HG02970 (cell line): ENCODE data around the gene SYCP3.

ENCODE experiments used
- ATAC-seq: cut with Tn5 transposase; IDR thresholded peaks from one replicate; pipeline ENCODE4 v1.9.1; 2021; ENCODE audit warnings: mild to moderate bottlenecking, moderate library complexity, moderate number of reproducible peaks; ENCODE audit not compliant: unreplicated experiment, low FRiP score

The SYCP3 gene

DNA sequence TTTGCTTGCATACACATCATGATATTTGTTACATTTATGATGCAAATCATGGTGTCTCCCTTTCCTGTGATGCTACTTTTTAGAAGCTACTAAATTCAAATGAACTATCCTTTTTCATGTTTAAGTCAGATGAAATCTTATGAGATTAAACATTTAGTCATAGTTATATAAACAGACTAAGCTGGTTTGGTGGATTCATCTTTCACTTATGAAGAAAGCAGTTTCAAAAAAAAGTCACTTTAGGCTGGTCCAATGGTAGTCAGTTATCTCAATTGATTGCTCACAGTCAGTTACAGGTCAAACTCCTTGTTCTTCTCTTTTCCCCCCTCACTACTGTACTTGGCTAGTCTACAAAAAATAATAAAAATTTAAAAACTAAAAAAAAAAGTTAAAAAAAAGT is 19.7 kb downstream of the SYCP3 start:
- ATAC-seq: no peak

DNA sequence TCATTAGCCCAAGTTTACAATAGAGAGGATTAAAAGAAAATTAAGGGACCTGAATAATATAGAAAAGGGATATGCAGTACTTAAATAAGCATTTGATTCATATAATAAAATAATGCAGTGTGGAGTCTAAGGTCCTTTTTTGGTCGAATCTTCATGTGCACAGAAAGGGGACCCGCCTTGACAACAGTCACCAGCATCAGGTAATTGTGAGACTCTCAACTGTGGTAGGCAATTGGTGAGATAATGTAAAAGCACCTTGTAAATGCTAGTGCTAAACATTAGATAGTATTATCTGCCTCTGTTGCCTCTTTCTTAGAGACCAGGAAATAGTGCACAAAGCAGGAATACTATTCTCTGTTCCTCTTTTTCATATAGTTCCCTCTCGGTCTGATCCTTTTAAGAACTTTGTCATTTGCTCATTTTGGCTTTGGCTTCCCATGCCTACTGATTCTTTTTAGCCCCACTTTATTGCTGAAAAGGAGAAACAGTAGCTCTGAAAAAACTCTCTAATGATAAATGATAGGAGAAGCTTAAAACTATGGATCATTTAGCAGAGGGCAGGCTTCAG is 24.3 kb downstream of the SYCP3 start:
- ATAC-seq: no peak

DNA sequence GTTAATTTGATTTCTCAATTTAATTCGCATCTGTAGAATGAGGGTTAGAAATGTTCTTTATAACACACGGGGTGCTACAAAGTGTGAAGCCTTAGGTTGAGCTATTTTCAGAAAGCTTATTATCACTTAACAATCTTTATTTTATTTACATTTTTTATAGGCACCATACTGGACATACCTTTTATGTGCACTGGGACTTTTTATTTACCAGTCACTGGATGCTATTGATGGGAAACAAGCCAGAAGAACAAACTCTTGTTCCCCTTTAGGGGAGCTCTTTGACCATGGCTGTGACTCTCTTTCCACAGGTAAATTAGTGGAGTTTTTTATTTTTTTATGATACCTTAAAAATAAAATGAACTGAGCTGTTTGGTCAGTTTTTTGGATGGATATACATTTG is 25.3 kb downstream of the SYCP3 start:
- ATAC-seq: no peak

DNA sequence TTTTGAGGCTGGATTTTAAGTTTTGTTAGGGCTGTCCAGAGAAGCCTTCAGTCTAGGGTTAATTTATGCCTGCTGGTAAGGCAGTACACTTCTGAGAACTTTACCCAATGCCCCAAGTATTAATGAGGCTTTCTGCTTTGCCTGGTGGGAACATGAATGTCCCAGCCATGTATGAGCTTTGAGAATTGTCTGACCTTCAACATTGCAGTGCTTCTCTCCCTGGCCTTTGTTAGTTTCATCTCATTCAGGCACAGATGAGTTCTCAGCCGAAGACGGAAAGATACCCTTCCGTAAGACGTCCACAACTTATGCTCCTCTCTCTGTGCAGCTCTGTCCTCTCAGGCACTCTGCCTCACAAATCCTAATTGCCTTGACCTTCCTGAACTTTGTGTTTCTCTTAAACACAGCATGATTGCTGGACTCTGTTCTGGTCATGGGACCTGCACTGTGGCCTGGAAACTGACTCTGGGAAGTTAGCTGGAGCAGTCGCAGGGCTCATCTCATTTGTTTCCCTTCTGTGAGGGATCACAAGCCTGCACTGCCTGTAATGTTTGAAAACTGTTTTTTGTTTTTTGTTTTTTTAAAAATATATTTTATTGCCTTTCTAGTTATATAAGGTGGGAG is 26.1 kb downstream of the SYCP3 start:
- no peak for ATAC-seq

DNA sequence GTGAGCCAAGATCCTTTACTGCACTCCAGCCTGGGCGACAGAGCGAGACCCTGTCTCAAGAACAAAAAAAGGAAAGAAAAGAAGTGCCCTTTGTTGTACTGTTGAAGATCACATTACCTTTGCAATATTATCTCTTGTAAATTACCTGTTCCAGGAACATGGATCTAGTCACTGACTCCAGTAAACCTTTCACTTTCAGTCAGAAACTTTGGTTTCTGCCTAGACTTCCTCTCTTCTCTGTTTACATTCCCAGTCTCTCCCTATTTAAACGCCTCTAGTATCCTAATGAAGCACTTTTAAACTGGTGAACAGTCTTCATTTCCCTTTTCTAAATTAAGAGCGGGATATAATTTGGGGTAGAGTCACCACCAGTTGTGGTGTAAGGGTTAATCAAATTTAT is 29.0 kb downstream of the SYCP3 start:
- no peak for ATAC-seq

GRCh38 chr12:101707131-101707782 is 32.0 kb downstream of the SYCP3 start:
- ATAC-seq: no peak

- ATAC-seq: no peak
These were observed 32.9 kb downstream of the SYCP3 start for GRCh38 chr12:101706403-101706802.

GRCh38 chr12:101703487-101703886 is 35.8 kb downstream of the SYCP3 start:
- no peak for ATAC-seq

GRCh38 chr12:101700299-101700820 is 38.9 kb downstream of the SYCP3 start:
- ATAC-seq: no peak

DNA sequence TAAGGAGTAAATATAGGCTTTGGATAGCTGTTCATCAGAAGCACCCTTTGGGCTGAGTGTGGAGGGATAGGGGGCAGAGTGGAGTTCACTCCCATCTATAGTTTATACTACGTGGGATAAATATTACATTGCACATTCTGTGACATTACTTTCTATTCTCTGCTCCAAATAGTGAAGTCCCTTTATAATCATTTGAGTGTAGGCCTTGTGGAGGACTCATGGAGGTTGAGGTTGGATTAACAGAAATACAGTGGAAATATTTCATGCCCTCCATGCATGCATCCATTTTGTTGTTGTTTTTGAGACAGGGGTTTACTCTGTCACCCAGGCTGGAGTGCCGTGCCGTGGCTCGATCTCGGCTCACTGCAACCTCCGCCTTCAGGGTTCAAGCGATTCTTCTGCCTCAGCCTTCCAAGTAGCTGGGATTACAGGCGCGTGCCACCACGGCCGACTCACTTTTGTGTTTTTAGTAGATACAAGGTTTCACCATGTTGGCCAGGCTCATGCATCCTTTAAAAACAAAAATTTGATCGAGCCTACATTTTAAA is 40.4 kb downstream of the SYCP3 start:
- no peak for ATAC-seq

- peak; percentile 14 for ATAC-seq
These were observed 41.1 kb downstream of the SYCP3 start for GRCh38 chr12:101697930-101698799.

GRCh38 chr12:101697197-101697929 is 41.9 kb downstream of the SYCP3 start, which contains the start of gene CHPT1:
CHPT1 (plus strand) TSS chr12:101697640; CDS start chr12:101697862, 222 bp downstream.
- ATAC-seq: peak; percentile 66

DNA sequence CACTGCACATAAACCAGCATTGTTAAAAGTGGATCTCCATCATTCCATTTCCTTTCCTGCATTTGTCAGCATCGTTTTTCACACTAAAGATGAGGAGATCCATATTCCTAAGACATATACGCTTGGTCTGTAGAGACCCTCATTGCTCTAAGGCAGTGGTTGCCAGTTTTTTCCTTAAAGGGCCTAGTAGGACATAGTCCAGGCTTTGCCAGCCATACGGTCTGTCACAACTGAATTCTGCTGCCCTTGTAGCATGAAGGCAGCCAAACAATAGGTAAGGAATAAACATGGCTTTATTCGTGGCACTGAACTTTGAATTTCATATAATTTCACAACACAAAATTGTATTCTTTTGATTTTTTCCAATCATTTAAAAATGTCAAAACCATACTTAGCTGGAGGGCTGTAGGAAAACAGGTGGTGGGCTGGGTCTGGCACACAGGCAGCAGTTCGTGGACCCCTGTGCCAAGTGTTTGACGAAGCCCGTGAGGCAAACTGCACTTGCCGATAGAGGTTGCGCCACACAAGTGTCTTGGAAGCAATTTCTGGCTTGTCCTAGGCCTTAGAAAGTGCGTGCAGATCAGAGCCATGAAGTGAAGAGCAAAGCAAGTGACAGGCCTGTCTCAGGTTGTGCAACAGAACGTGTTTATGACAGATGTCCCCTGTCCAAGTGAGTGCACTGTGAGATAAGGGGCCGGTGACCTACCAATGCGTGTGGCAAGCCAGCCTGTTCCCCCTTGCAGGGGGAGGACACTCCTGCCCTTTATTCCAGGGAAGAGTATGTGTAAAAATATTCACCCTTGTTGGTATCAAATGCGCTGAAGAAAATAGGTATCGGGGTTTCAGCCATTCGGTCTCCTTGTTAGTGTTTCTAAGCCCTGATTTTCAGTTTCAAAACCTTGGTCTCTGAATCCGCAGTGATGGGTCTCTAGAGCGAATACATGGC is 42.7 kb downstream of the SYCP3 start:
- peak; percentile 23 for ATAC-seq

- no peak for ATAC-seq
These were observed 43.6 kb downstream of the SYCP3 start for GRCh38 chr12:101695706-101696105.

DNA sequence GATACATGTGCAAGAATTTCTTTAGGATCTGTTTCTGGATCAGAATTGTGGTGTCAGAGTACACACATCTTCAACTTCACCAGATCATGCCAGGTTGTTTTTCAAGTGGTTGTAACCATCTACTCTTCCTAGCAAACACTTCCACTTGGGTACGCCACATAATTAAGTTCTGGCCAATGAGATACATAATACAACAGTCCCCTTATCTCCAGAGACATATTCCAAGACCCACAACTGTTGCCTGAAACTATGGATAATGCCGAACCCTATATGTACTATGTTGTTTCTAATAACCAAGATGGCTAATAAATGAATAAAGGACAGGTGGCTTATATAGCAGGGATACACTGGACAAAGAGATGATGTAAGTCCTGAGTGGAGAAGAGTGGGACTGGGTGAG is 44.3 kb downstream of the SYCP3 start:
- no peak for ATAC-seq

DNA sequence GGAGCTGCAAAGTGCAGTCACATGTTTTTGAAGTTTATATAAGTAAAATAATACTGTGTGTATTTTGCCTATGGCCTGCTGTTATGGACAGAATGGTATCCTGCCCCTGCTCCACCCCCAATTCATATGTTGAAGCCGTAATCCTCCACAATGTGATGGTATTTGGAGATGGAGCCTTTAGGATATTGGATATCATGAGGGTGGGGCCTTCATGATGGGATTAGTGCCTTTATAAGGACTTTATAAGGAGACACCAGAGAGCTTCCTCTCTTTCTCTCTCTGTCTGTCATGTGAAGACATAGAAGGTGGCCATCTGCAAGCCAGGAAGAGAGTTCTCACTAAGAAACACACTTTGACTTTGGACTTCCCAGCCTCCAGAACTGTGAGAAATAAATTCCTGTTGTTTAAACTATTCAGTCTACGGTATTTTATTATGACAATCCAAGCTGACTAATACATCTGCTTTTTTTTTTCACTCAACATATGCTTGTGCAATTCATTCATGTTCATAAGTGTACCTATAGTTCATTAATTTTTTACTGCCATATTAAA is 44.9 kb downstream of the SYCP3 start:
- no peak for ATAC-seq

DNA sequence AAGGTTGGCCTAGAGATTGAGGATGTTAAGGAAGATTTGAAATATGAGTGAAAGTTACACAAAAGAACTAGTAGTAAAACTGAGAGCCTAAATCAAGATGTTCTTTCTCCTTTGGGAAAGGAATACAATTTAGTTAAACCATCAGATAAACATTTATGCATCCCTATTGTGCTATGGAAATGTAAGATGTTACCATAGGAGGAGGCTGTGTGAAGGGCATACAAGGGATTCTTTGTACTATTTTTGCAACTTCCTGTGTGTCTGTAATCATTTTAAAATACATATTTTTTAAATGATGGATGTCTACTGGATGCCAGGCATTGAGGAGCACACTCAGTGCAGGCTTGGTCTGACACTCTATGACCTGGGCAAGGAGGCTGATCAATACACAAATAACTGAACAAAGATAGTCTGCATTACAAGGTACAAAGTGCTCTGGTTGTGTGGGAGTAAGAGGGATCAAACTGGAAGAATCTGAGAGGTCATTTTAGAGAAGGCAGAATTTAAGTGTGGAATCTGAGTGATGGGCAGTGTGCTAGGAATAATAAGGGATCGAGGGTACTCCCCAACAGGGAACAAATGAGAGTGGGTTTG is 47.7 kb downstream of the SYCP3 start:
- ATAC-seq: no peak

GRCh38 chr12:101690544-101691098 is 48.6 kb downstream of the SYCP3 start:
- ATAC-seq: no peak
